ENCODE results near the gene SRC.
"Not testable (repeated sequence)": the region's sequence is repeated elsewhere in the genome, so short reads cannot be mapped to it uniquely, and the experiment has no call there.

The SRC gene

DNA sequence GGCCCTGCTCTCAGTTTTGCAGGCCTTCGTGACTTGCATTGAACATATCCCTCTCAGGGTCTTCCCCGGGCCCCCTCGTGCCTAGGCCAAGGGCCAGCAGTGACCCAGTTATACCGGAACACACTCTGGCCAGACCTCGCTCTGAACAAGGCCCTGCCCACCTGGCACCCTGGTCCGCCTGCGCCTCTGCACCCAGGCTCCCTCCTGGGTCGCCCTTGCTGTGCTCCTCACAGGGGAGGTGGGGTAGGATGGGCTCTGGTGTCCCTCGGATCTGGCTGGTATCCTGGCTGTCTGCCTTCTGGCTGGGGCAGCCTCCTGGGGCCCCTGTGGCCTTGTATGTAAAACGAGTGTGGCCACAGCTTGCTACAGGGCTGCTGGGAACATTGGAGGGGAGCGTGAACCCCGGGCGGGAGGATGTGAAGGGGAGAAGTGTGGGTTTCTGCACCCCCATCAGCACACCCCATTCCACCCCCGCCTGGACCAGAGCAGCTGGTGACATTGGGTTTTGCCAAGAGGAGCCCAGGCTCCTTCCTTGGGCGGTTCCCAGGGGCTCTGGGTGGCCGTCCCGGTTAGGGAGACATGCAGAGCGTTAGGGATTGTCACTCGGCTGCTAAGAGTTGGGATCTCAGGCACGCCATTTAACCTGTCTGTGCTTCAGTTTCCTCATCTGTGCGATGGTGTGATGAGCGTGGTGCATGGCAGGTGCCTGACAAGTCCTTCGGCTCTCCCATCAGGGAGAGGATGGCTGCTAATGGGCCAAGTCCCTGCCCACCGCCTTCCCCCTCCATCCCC lies 17.5 kb downstream of the SRC start:
- DNase-seq (ENCODE audit: low spot score) = no peak
- TF ChIP-seq, protein P1, sequence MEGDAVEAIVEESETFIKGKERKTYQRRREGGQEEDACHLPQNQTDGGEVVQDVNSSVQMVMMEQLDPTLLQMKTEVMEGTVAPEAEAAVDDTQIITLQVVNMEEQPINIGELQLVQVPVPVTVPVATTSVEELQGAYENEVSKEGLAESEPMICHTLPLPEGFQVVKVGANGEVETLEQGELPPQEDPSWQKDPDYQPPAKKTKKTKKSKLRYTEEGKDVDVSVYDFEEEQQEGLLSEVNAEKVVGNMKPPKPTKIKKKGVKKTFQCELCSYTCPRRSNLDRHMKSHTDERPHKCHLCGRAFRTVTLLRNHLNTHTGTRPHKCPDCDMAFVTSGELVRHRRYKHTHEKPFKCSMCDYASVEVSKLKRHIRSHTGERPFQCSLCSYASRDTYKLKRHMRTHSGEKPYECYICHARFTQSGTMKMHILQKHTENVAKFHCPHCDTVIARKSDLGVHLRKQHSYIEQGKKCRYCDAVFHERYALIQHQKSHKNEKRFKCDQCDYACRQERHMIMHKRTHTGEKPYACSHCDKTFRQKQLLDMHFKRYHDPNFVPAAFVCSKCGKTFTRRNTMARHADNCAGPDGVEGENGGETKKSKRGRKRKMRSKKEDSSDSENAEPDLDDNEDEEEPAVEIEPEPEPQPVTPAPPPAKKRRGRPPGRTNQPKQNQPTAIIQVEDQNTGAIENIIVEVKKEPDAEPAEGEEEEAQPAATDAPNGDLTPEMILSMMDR (IDR thresholded peaks at IDR 0.05; ENCODE audit: extremely low read depth, missing control alignments) = no peak

DNA sequence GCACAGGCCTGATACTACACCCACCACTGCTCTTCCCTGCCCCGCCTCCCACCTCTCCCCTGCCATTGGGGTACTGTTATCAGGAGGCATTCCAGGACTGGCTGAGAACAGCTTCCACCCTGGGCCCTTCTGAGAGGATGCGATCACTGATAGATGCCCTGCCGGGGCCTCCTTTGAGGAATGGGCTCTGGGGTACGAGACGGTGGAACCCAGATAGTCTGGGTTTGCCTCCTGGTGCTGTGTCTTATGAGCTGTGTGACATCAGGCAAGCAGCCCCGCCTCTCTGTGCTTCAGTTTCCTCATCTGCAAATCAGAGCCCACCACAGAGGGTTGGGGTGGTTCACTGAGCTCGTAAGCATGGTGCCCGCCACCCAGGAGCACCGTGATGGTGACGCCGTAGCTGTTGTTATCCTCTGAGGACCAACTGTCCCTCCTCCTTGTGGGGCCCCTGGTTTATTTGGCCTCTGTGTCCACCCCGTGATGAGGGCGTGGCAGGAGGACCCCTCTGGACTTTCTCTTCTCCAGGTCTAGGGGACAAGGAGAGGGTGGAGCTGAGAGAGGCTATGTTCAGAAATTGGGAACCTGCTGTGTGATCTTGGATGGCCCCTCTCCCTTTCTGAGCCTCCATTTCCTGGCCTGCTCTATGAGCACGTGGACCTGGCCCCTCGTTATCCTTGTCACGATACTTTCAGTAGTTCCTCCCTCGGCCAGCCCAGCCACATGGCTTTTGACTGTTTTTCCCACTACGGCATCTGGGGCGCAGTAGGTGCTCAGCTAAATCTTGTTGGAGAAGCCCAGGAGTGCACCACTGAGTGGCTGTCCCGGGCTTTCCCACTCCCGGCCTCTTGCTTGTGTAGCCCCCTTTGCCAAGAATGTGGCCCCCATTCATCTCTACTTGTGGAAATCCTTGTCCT lies 18.3 kb downstream of the SRC start:
- DNase-seq (ENCODE audit: low spot score) = no peak

DNA sequence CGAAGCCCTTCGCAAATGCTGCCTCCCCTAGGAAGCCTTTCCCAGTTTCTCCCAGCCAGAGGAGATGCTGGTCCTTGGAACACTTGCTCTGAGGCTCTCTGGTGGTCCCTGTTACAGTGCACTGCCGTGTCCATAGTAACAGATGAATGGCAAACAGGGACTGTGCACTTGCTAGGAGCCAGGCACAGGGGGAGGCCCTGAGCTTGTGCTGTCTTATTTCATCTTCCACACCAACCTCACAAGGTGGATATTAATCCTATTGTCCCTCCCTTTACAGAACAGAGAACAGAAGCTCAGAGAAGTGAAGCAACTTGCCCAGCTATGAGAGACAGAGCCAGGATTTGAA lies 19.0 kb downstream of the SRC start:
- no peak for DNase-seq (ENCODE audit: low spot score)
- TF ChIP-seq, protein P1 (IDR thresholded peaks at IDR 0.05; ENCODE audit: extremely low read depth, missing control alignments) = no peak

More for the DNA sequence above, 18.3 kb downstream of the SRC start:
- TF ChIP-seq, protein P1 (IDR thresholded peaks at IDR 0.05; ENCODE audit: extremely low read depth, missing control alignments) = no peak

DNA sequence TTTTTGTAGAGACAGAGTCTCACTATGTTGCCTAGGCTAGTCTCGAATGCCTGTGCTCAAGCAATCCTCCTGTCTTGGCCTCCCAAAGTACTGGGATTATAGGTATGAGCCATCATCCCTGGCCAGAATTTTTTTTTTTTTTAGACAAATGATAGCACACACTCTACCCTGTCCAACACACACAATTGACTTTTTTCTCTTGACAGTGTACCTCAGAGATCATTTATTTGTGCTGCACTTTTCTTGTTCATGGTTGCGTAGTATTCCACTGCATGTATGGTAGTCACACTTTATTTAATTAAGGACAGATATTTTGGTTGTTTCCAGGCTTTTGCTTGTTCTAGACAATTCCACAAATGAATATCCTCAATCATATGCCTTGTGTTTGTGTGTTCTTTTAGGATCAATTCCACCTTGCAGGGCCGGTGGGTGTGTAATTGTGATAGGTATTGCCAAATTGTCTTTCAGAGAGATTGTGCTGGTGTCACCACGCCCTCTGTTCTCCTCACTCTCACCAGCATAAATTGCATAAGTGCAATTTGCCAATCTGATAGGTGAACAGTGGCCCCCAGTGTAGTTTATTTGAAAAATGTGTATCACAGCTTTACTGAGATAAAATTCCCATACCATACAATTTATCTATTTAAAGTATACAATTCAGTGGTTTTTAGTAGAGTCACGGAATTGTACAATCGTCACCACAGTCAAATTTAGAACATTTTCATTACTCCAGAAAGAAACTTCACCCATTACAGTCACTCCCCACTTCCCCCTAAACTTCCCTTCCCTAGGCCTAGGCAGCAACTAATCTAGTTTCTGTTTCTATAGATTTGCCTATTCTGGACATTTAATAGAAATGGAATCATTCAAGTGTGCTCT lies 20.1 kb downstream of the SRC start:
- DNase-seq (ENCODE audit: low spot score) = no peak
- TF ChIP-seq, protein P1 (IDR thresholded peaks at IDR 0.05; ENCODE audit: extremely low read depth, missing control alignments) = no peak

DNA sequence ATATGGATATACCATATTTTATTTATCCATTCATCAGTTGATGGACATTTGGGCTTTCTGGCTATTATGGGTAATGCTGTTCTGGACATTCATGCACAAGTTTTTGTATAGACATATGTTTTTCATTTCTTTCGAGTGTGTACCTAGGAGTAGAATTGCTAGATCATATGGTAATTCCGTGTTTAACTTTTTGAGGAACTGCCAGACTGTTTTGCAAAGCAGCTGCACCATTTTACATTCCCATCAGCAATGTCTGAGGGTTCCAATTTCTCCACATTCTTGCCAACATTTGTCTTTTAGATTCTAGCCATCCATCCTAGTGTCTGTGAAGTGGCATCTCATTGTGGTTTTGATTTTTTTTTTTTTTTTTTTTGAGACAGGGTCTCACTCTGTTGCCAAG lies 20.8 kb downstream of the SRC start:
- no peak for DNase-seq (ENCODE audit: low spot score)
- TF ChIP-seq, protein P1 (IDR thresholded peaks at IDR 0.05; ENCODE audit: extremely low read depth, missing control alignments) = no peak

DNA sequence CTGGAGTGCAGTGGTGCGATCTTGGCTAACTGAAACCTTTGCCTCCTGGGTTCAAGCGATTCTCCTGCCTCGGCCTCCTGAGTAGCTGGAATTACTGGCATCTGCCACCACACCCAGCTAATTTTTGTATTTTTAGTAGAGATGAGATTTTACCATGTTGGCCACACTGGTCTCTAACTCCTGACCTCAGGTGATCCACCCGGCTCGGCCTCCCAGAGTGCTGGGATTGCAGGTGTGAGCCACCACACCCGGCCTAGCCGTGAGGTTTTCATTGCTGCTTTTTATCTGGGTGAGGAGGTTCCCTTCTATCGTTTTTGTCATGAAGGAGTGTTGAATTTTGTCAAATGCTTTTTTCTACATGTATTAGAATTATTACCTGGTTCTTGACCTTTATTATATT lies 23.9 kb downstream of the SRC start:
- no peak for DNase-seq (ENCODE audit: low spot score)
- TF ChIP-seq, protein P1 (IDR thresholded peaks at IDR 0.05; ENCODE audit: extremely low read depth, missing control alignments) = no peak

DNA sequence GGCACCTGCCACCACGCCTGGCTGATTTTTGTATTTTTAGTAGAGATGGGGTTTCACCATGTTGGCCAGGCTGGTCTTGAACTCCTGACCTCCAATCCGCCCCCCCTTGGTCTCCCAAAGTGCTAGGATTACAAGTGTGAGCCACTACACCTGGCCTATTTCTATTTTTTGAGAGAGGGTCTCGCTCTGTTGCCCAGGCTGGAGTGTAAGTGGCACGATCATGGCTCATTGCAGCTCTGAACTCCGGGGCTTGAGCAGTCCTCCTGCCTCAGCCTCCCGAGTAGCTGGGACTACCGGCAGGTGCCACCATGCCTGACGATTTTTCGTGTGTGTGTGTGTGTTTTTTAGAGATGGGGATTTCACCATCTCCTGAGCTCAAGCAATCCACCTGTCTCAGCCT lies 25.9 kb downstream of the SRC start:
- DNase-seq (ENCODE audit: low spot score) = not testable (repeated sequence)

Measured in GM20000 (cell line).